H1 (cell line): ENCODE results near the gene RPS19.

Experiments used
- CTBP2 ChIP-seq: IDR thresholded peaks from 2 replicates; pipeline ENCODE4 v1.7.0; 2011; ENCODE audit warnings: borderline replicate concordance, mild to moderate bottlenecking, moderate library complexity, mixed read lengths, low read length; ENCODE audit not compliant: insufficient read depth, insufficient read length
- EP300 ChIP-seq, 2 experiments: IDR thresholded peaks; 1 replicate in 1 of 2; 2 replicates in 1 of 2; pipeline ENCODE4 v1.6.1; 2011 to 2012; ENCODE audit warnings: low read depth in 2 of 2, low read length in 2 of 2, mild to moderate bottlenecking in 2 of 2, borderline replicate concordance in 1 of 2, inconsistent platforms in 1 of 2, moderate library complexity in 1 of 2
- EZH2 ChIP-seq: fragments of 200-600 bp; sonication (generic); IDR thresholded peaks from 2 replicates; pipeline ENCODE4 v1.7.1; 2012; ENCODE audit warnings: low read depth, mild to moderate bottlenecking, moderate library complexity, low read length, inconsistent platforms; ENCODE audit not compliant: severe bottlenecking
- KDM5A ChIP-seq: fragments of 200-600 bp; IDR thresholded peaks from 2 replicates; pipeline ENCODE4 v1.7.1; 2012; ENCODE audit warnings: mild to moderate bottlenecking, low read length, inconsistent platforms, mixed read lengths
- POLR2AphosphoS5 ChIP-seq: IDR thresholded peaks from 2 replicates; pipeline ENCODE4 v1.6.1; 2011; ENCODE audit warnings: low read depth, low read length
- RBBP5 ChIP-seq: IDR thresholded peaks from 2 replicates; pipeline ENCODE4 v1.7.1; 2012; ENCODE audit warnings: low read depth, mild to moderate bottlenecking, inconsistent platforms, low read length, moderate library complexity, borderline replicate concordance
- RXRA ChIP-seq: IDR thresholded peaks from 2 replicates; pipeline ENCODE4 v1.6.1; 2011; ENCODE audit warnings: low read depth, mild to moderate bottlenecking, low read length, moderate library complexity; ENCODE audit not compliant: insufficient read depth
- TF ChIP-seq, protein P1 (sequence below), 3 experiments: IDR thresholded peaks; 1 replicate in 2 of 3; 2 replicates in 1 of 3; pipeline versions ENCODE4 v1.5.1 to v1.6.1; 2011; ENCODE audit warnings: low read length in 3 of 3, mild to moderate bottlenecking in 3 of 3, inconsistent platforms in 2 of 3, low read depth in 1 of 3, moderate library complexity in 1 of 3; ENCODE audit not compliant: insufficient read depth in 1 of 3; ENCODE audit errors: control extremely low read depth in 1 of 3
- TF ChIP-seq, protein P2 (sequence below): IDR thresholded peaks from 2 replicates; pipeline ENCODE4 v1.6.1; 2011; ENCODE audit warnings: low read depth, mild to moderate bottlenecking, low read length; ENCODE audit not compliant: insufficient read depth

DNA sequence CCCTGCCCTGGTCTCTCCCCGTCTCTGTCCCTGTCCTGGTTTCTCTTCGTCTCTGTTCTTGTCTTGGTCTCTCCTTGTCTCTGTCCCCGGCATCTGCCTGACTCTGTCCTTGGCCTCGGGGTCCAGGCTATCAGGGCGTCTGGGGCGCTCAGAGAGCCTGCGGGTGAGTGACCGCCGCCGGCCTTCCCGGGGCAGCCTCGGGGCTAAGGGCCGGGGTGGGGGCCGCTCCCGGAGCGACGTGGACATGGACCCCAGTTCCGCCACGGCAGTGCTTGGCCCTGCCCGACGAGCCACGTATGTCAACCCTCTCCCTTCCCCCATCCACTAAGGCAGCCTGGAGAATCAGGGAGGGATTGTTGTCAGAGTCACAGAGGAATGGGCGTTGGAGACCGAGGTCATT lies 37.8 kb downstream of the RPS19 start:
- no peak for TF ChIP-seq RXRA
- TF ChIP-seq, protein P1, sequence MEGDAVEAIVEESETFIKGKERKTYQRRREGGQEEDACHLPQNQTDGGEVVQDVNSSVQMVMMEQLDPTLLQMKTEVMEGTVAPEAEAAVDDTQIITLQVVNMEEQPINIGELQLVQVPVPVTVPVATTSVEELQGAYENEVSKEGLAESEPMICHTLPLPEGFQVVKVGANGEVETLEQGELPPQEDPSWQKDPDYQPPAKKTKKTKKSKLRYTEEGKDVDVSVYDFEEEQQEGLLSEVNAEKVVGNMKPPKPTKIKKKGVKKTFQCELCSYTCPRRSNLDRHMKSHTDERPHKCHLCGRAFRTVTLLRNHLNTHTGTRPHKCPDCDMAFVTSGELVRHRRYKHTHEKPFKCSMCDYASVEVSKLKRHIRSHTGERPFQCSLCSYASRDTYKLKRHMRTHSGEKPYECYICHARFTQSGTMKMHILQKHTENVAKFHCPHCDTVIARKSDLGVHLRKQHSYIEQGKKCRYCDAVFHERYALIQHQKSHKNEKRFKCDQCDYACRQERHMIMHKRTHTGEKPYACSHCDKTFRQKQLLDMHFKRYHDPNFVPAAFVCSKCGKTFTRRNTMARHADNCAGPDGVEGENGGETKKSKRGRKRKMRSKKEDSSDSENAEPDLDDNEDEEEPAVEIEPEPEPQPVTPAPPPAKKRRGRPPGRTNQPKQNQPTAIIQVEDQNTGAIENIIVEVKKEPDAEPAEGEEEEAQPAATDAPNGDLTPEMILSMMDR (IDR thresholded peaks at IDR 0.05; ENCODE audit: control extremely low read depth in 1 of 3, insufficient read depth in 1 of 3, low read depth in 1 of 3, low read length in 3 of 3), result no peak
- no peak for TF ChIP-seq CTBP2
- TF ChIP-seq EZH2, result no peak
- TF ChIP-seq, protein P2, sequence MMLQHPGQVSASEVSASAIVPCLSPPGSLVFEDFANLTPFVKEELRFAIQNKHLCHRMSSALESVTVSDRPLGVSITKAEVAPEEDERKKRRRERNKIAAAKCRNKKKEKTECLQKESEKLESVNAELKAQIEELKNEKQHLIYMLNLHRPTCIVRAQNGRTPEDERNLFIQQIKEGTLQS, result no peak
- TF ChIP-seq RBBP5, result no peak
- TF ChIP-seq EP300 (IDR thresholded peaks at IDR 0.05; ENCODE audit: borderline replicate concordance in 1 of 2, low read depth in 2 of 2, low read length in 2 of 2), result no peak
- TF ChIP-seq KDM5A, result no peak
- no peak for TF ChIP-seq POLR2AphosphoS5
